GM18861 (cell line): ENCODE measurements around the gene LCE6A.

Experiments used
- ATAC-seq: cut with Tn5 transposase; IDR thresholded peaks from one replicate; pipeline ENCODE4 v1.9.1; 2021; ENCODE audit not compliant: unreplicated experiment

Gene LCE6A

GRCh38 chr1:152873495-152873894, 30.8 kb downstream of the LCE6A start:
- ATAC-seq, result no peak

- ATAC-seq, result no peak
Measured at GRCh38 chr1:152876827-152877226, 34.2 kb downstream of the LCE6A start.

GRCh38 chr1:152878042-152878441, 35.4 kb downstream of the LCE6A start, which contains the start of gene SMCP:
SMCP (plus strand) TSS chr1:152878322; CDS start chr1:152884423, 6,101 bp downstream.
- no peak for ATAC-seq

- ATAC-seq, result no peak
Measured at GRCh38 chr1:152879559-152880198, 37.0 kb downstream of the LCE6A start.

- ATAC-seq, result no peak
Measured at GRCh38 chr1:152880316-152880715, 37.7 kb downstream of the LCE6A start.

- no peak for ATAC-seq
Measured at GRCh38 chr1:152880907-152881306, 38.3 kb downstream of the LCE6A start.

- no peak for ATAC-seq
Measured at GRCh38 chr1:152884085-152884484, 41.4 kb downstream of the LCE6A start.

GRCh38 chr1:152884506-152884905, 41.9 kb downstream of the LCE6A start:
- ATAC-seq, result no peak

GRCh38 chr1:152884966-152885624, 42.4 kb downstream of the LCE6A start:
- no peak for ATAC-seq

- ATAC-seq, result no peak
Measured at GRCh38 chr1:152886085-152886484, 43.4 kb downstream of the LCE6A start.

- ATAC-seq, result no peak
Measured at GRCh38 chr1:152886758-152887409, 44.2 kb downstream of the LCE6A start.

GRCh38 chr1:152888126-152888525, 45.5 kb downstream of the LCE6A start:
- ATAC-seq, result no peak
